NCI-H460 (cell line): ENCODE results near the gene CERS6. TPM values are rescaled to one million over a fixed set of nuclear protein-coding genes. Genes with fewer than 3 reads are reported as not detected.
A peak's percentile ranks its signal among the peaks of the same experiment; 100 is the strongest.

Experiments used
- DNase-seq: peaks from one replicate; pipeline ENCODE4 v3.0.0-alpha.2; 2016; ENCODE audit warnings: low read depth; ENCODE audit errors: extremely low read depth
- total RNA-seq: library from RNA; depleted of rRNA; stranded (reverse); fragments of >200 nt; shearing (Covaris generic); gene quantifications from 2 replicates; pipeline ENCODE4 v1.2.3, GENCODE V29; 2014

Gene CERS6
- total RNA-seq, 1 experiment from 2014 or later: 57.3 TPM

GRCh38 chr2:168564641-168565040, 108.6 kb downstream of the CERS6 start:
- DNase-seq: no peak

GRCh38 chr2:168565112-168565511, 109.0 kb downstream of the CERS6 start:
- no peak for DNase-seq

GRCh38 chr2:168565512-168565911, 109.4 kb downstream of the CERS6 start:
- no peak for DNase-seq

- no peak for DNase-seq
Measured at GRCh38 chr2:168566974-168567665, 111.0 kb downstream of the CERS6 start.

GRCh38 chr2:168567836-168568235, 111.8 kb downstream of the CERS6 start:
- no peak for DNase-seq

GRCh38 chr2:168568476-168569267, 112.6 kb downstream of the CERS6 start:
- no peak for DNase-seq

- no peak for DNase-seq
Measured at GRCh38 chr2:168571061-168571460, 115.0 kb downstream of the CERS6 start.

GRCh38 chr2:168573128-168573903, 117.2 kb downstream of the CERS6 start:
- peak; percentile 33 for DNase-seq

- no peak for DNase-seq
Measured at GRCh38 chr2:168574856-168575630, 119.0 kb downstream of the CERS6 start.

- DNase-seq: no peak
Measured at GRCh38 chr2:168577885-168578284, 121.8 kb downstream of the CERS6 start.

GRCh38 chr2:168583064-168583709, 127.1 kb downstream of the CERS6 start:
- peak; percentile 12 for DNase-seq

- peak; percentile 68 for DNase-seq
Measured at GRCh38 chr2:168583710-168584521, 127.8 kb downstream of the CERS6 start.

GRCh38 chr2:168584911-168585310, 128.8 kb downstream of the CERS6 start:
- DNase-seq: no peak

GRCh38 chr2:168585700-168586099, 129.6 kb downstream of the CERS6 start:
- no peak for DNase-seq

GRCh38 chr2:168587307-168587706, 131.2 kb downstream of the CERS6 start:
- no peak for DNase-seq

- DNase-seq: no peak
Measured at GRCh38 chr2:168589236-168590211, 133.5 kb downstream of the CERS6 start.

- DNase-seq: no peak
Measured at GRCh38 chr2:168592181-168592831, 136.2 kb downstream of the CERS6 start.
